Activated CD4-positive, alpha-beta T cell treated with anti-CD3 and anti-CD28 coated beads, Interleukin-2, amount 50 U/mL, for 16 hours (primary cell): ENCODE data around the gene ING5.

Experiments
- DNase-seq: peaks from one replicate; pipeline ENCODE4 v3.0.0-alpha.2; 2020

ING5 gene

GRCh38 chr2:241720099-241720498 lies 18.3 kb downstream of the ING5 start:
- no peak for DNase-seq

GRCh38 chr2:241720560-241720959 lies 18.7 kb downstream of the ING5 start:
- DNase-seq: no peak

GRCh38 chr2:241721852-241722251 lies 20.0 kb downstream of the ING5 start:
- no peak for DNase-seq

- DNase-seq: no peak
Observed at GRCh38 chr2:241722896-241723454, 21.1 kb downstream of the ING5 start.

- no peak for DNase-seq
Observed at GRCh38 chr2:241724259-241724974, 22.6 kb downstream of the ING5 start.

- DNase-seq: no peak
Observed at GRCh38 chr2:241724975-241725870, 23.4 kb downstream of the ING5 start.

- no peak for DNase-seq
Observed at GRCh38 chr2:241726459-241726858, 24.6 kb downstream of the ING5 start.

- DNase-seq: no peak
Observed at GRCh38 chr2:241728000-241728399, 26.2 kb downstream of the ING5 start.

- DNase-seq: no peak
Observed at GRCh38 chr2:241728627-241729026, 26.8 kb downstream of the ING5 start.

GRCh38 chr2:241729868-241730267 lies 28.0 kb downstream of the ING5 start:
- peak; percentile 14 for DNase-seq

- DNase-seq: peak; percentile 31
Observed at GRCh38 chr2:241730671-241731293, 28.9 kb downstream of the ING5 start.

- peak; percentile 81 for DNase-seq
Observed at GRCh38 chr2:241732513-241733186, 30.8 kb downstream of the ING5 start.

GRCh38 chr2:241733391-241734207 lies 31.8 kb downstream of the ING5 start:
- no peak for DNase-seq

- no peak for DNase-seq
Observed at GRCh38 chr2:241734208-241734466, 32.3 kb downstream of the ING5 start.

- DNase-seq: peak; percentile 94
Observed at GRCh38 chr2:241734467-241735208, 32.8 kb downstream of the ING5 start, which contains the start of gene D2HGDH. Gene D2HGDH, plus strand, starts transcription at chr2:241734630. Its CDS starts 595 bp downstream, at chr2:241735225.

GRCh38 chr2:241736111-241736510 lies 34.3 kb downstream of the ING5 start:
- no peak for DNase-seq

- DNase-seq: no peak
Observed at GRCh38 chr2:241738040-241738686, 36.3 kb downstream of the ING5 start.

GRCh38 chr2:241739177-241739576 lies 37.3 kb downstream of the ING5 start:
- no peak for DNase-seq

GRCh38 chr2:241739651-241740050 lies 37.8 kb downstream of the ING5 start:
- DNase-seq: peak; percentile 52

GRCh38 chr2:241741016-241741415 lies 39.2 kb downstream of the ING5 start:
- peak; percentile 76 for DNase-seq
